Measurements from ENCODE around the gene GPC6.

GPC6 gene

GRCh38 chr13:94065741-94066140 lies 839.1 kb downstream of the GPC6 start:
- TF ChIP-seq CTCF (IDR thresholded peaks at IDR 0.05; ENCODE audit: low read length), result no peak
- no peak for TF ChIP-seq EZH2phosphoT487 (IDR thresholded peaks at IDR 0.05; ENCODE audit: low read length)
- no peak for TF ChIP-seq EZH2 (optimal IDR thresholded peaks at IDR 0.05; ENCODE audit: low read depth, low read length)
- Histone ChIP-seq H3K9me3 (replicated peaks; ENCODE audit: insufficient read depth, low read length) (no peaks in the 10 kb centered on the region), H3K27ac (ENCODE audit: low read length) (no peak overlapping the region), H2AFZ (ENCODE audit: low read length) (no peak overlapping the region), H3K27me3 (replicated peaks; ENCODE audit: insufficient read depth, low read length) (no peaks in the 10 kb centered on the region), H3K36me3 (replicated peaks; ENCODE audit: insufficient read depth, low read length) (no peaks in the 10 kb centered on the region), H3K79me2 (ENCODE audit: low read length) (no peaks in the 10 kb centered on the region), H3K4me1 (ENCODE audit: low read length) (no peaks in the 10 kb centered on the region), H3K4me3 (ENCODE audit: low read length) (no peak overlapping the region), H3K9me2 (replicated peaks; ENCODE audit: insufficient read depth, low read length) (no peaks in the 10 kb centered on the region), H4K20me1 (ENCODE audit: insufficient read depth, low read length) (no peaks in the 10 kb centered on the region), H3K9ac (ENCODE audit: low read length) (no peak overlapping the region), H3F3A (ENCODE audit: insufficient read depth, low read length) (no peaks in the 10 kb centered on the region), H3K4me2 (ENCODE audit: low read depth, low read length) (no peak overlapping the region)
- DNase-seq, result no peak

GRCh38 chr13:94073007-94073744 lies 846.6 kb downstream of the GPC6 start:
- Histone ChIP-seq H3K27me3 (replicated peaks; ENCODE audit: insufficient read depth, low read length) (no peaks in the 10 kb centered on the region), H3K4me1 (ENCODE audit: low read length) (no peaks in the 10 kb centered on the region), H3K4me3 (ENCODE audit: low read length) (no peak overlapping the region), H3K9me2 (replicated peaks; ENCODE audit: insufficient read depth, low read length) (no peaks in the 10 kb centered on the region), H3K9me3 (replicated peaks; ENCODE audit: insufficient read depth, low read length) (no peaks in the 10 kb centered on the region), H3K9ac (ENCODE audit: low read length) (no peak overlapping the region), H3K27ac (ENCODE audit: low read length) (no peak overlapping the region), H3K36me3 (replicated peaks; ENCODE audit: insufficient read depth, low read length) (no peaks in the 10 kb centered on the region), H3K79me2 (ENCODE audit: low read length) (no peaks in the 10 kb centered on the region), H4K20me1 (ENCODE audit: insufficient read depth, low read length) (no peaks in the 10 kb centered on the region), H3F3A (ENCODE audit: insufficient read depth, low read length) (no peaks in the 10 kb centered on the region), H2AFZ (ENCODE audit: low read length) (no peak overlapping the region), H3K4me2 (ENCODE audit: low read depth, low read length) (no peak overlapping the region)
- no peak for TF ChIP-seq EZH2 (optimal IDR thresholded peaks at IDR 0.05; ENCODE audit: low read depth, low read length)
- DNase-seq, result no peak

- H3F3A ChIP-seq (ENCODE audit: insufficient read depth, low read length), result no peaks in the 10 kb centered on the region
- TF ChIP-seq EZH2 (optimal IDR thresholded peaks at IDR 0.05; ENCODE audit: low read depth, low read length) (no peak), CTCF (IDR thresholded peaks at IDR 0.05; ENCODE audit: low read length) (no peak), EZH2phosphoT487 (IDR thresholded peaks at IDR 0.05; ENCODE audit: low read length) (no peak)
- H2AFZ ChIP-seq (ENCODE audit: low read length), result no peak overlapping the region
- no peaks in the 10 kb centered on the region for H3K9me3 ChIP-seq (replicated peaks; ENCODE audit: insufficient read depth, low read length)
- no peak for DNase-seq
- H3K9ac ChIP-seq (ENCODE audit: low read length), result no peak overlapping the region
- H3K27ac ChIP-seq (ENCODE audit: low read length), result no peak overlapping the region
- H3K4me3 ChIP-seq (ENCODE audit: low read length), result no peak overlapping the region
- H3K9me2 ChIP-seq (replicated peaks; ENCODE audit: insufficient read depth, low read length), result no peaks in the 10 kb centered on the region
- no peaks in the 10 kb centered on the region for H3K79me2 ChIP-seq (ENCODE audit: low read length)
- no peaks in the 10 kb centered on the region for H4K20me1 ChIP-seq (ENCODE audit: insufficient read depth, low read length)
- H3K36me3 ChIP-seq (replicated peaks; ENCODE audit: insufficient read depth, low read length), result no peaks in the 10 kb centered on the region
- H3K4me2 ChIP-seq (ENCODE audit: low read depth, low read length), result no peak overlapping the region
- H3K4me1 ChIP-seq (ENCODE audit: low read length), result no peaks in the 10 kb centered on the region
- H3K27me3 ChIP-seq (replicated peaks; ENCODE audit: insufficient read depth, low read length), result no peaks in the 10 kb centered on the region
These were observed 853.3 kb downstream of the GPC6 start for GRCh38 chr13:94079876-94080275.

- Histone ChIP-seq H3K36me3 (replicated peaks; ENCODE audit: insufficient read depth, low read length) (no peaks in the 10 kb centered on the region), H2AFZ (ENCODE audit: low read length) (no peak overlapping the region), H3K27ac (ENCODE audit: low read length) (no peak overlapping the region), H3K9me2 (replicated peaks; ENCODE audit: insufficient read depth, low read length) (no peaks in the 10 kb centered on the region), H3K4me2 (ENCODE audit: low read depth, low read length) (no peak overlapping the region), H3F3A (ENCODE audit: insufficient read depth, low read length) (no peaks in the 10 kb centered on the region), H3K4me1 (ENCODE audit: low read length) (no peaks in the 10 kb centered on the region), H3K27me3 (replicated peaks; ENCODE audit: insufficient read depth, low read length) (no peaks in the 10 kb centered on the region), H3K79me2 (ENCODE audit: low read length) (no peaks in the 10 kb centered on the region), H3K9ac (ENCODE audit: low read length) (no peak overlapping the region), H3K4me3 (ENCODE audit: low read length) (no peak overlapping the region), H4K20me1 (ENCODE audit: insufficient read depth, low read length) (no peaks in the 10 kb centered on the region), H3K9me3 (replicated peaks; ENCODE audit: insufficient read depth, low read length) (no peaks in the 10 kb centered on the region)
- TF ChIP-seq EZH2 (optimal IDR thresholded peaks at IDR 0.05; ENCODE audit: low read depth, low read length) (no peak), CTCF (IDR thresholded peaks at IDR 0.05; ENCODE audit: low read length) (no peak), EZH2phosphoT487 (IDR thresholded peaks at IDR 0.05; ENCODE audit: low read length) (no peak)
- no peak for DNase-seq
These were observed 853.9 kb downstream of the GPC6 start for GRCh38 chr13:94080527-94080926.
